GM12875 (cell line): ENCODE data around the gene FGF21.
"Not testable (repeated sequence)": the region's sequence is repeated elsewhere in the genome, so short reads cannot be mapped to it uniquely, and the experiment has no call there.

Experiments used
- H3K4me3 ChIP-seq: one replicate; pipeline ENCODE4 v1.5.1; 2011; ENCODE audit warnings: low read depth, low read length, control low read depth
- CTCF ChIP-seq: IDR thresholded peaks from 2 replicates; pipeline ENCODE4 v1.5.1; 2011; ENCODE audit warnings: low read depth, mild to moderate bottlenecking, control low read depth, inconsistent platforms, low read length, moderate library complexity, borderline replicate concordance; ENCODE audit not compliant: insufficient read depth

The FGF21 gene

GRCh38 chr19:48770734-48771472 lies 15.6 kb downstream of the FGF21 start:
- TF ChIP-seq CTCF = no peak
- H3K4me3 ChIP-seq = no peak overlapping the region

GRCh38 chr19:48772503-48772953 lies 17.2 kb downstream of the FGF21 start:
- no peak overlapping the region for H3K4me3 ChIP-seq
- no peak for TF ChIP-seq CTCF

GRCh38 chr19:48777139-48777538 lies 21.8 kb downstream of the FGF21 start:
- no peak for TF ChIP-seq CTCF
- no peak overlapping the region for H3K4me3 ChIP-seq

- TF ChIP-seq CTCF = no peak
These were observed 22.4 kb downstream of the FGF21 start for GRCh38 chr19:48777720-48778119.

GRCh38 chr19:48779636-48780035 lies 24.3 kb downstream of the FGF21 start:
- TF ChIP-seq CTCF = no peak
- no peak overlapping the region for H3K4me3 ChIP-seq

More at GRCh38 chr19:48777720-48778119, 22.4 kb downstream of the FGF21 start:
- H3K4me3 ChIP-seq = no peak overlapping the region

GRCh38 chr19:48780631-48781391 lies 25.5 kb downstream of the FGF21 start:
- no peak for TF ChIP-seq CTCF
- no peak overlapping the region for H3K4me3 ChIP-seq

- no peak overlapping the region for H3K4me3 ChIP-seq
- TF ChIP-seq CTCF = no peak
These were observed 29.2 kb downstream of the FGF21 start for GRCh38 chr19:48784527-48784926.

- not testable (repeated sequence) for H3K4me3 ChIP-seq
These were observed 31.1 kb downstream of the FGF21 start for GRCh38 chr19:48786422-48786821.

- not testable (repeated sequence) for H3K4me3 ChIP-seq
These were observed 32.0 kb downstream of the FGF21 start for GRCh38 chr19:48787331-48787730.
